ENCODE data around the gene DENR.
A peak's percentile ranks its signal among the peaks of the same experiment; 100 is the strongest.
"Not testable (repeated sequence)": the region's sequence is repeated elsewhere in the genome, so short reads cannot be mapped to it uniquely, and the experiment has no call there.

DENR gene

GRCh38 chr12:122743895-122744525 lies 8.6 kb upstream of the DENR start:
- DNase-seq: no peak

- DNase-seq: no peak
Measured at GRCh38 chr12:122747224-122748135, 5.1 kb upstream of the DENR start.

- no peak for DNase-seq
Measured at GRCh38 chr12:122749569-122750332, 2.9 kb upstream of the DENR start.

- not testable (repeated sequence) for DNase-seq
Measured at GRCh38 chr12:122750781-122751515, 1.7 kb upstream of the DENR start.

GRCh38 chr12:122753319-122753650 lies 661 bp downstream of the DENR start:
- no peak for DNase-seq

- no peak for DNase-seq
Measured at GRCh38 chr12:122754790-122755189, 2.2 kb downstream of the DENR start.

- no peak for DNase-seq
Measured at GRCh38 chr12:122757568-122757967, 4.9 kb downstream of the DENR start.

- DNase-seq: no peak
Measured at GRCh38 chr12:122785503-122785902, 32.9 kb downstream of the DENR start.

GRCh38 chr12:122788387-122788786 lies 35.8 kb downstream of the DENR start:
- no peak for DNase-seq

GRCh38 chr12:122789637-122790036 lies 37.0 kb downstream of the DENR start:
- no peak for DNase-seq

GRCh38 chr12:122790393-122791075 lies 37.9 kb downstream of the DENR start:
- DNase-seq: no peak

- peak in 1 of 2 experiments; percentile 70 for DNase-seq
Measured at GRCh38 chr12:122793685-122794106, 41.1 kb downstream of the DENR start.

- no peak for DNase-seq
Measured at GRCh38 chr12:122795807-122796206, 43.2 kb downstream of the DENR start.

GRCh38 chr12:122799641-122800243 lies 47.1 kb downstream of the DENR start:
- DNase-seq: no peak

GRCh38 chr12:122803937-122804336 lies 51.3 kb downstream of the DENR start:
- DNase-seq: no peak

- DNase-seq: not testable (repeated sequence)
Measured at GRCh38 chr12:122804957-122805356, 52.3 kb downstream of the DENR start.

GRCh38 chr12:122807651-122808050 lies 55.0 kb downstream of the DENR start:
- no peak for DNase-seq

- DNase-seq: no peak
Measured at GRCh38 chr12:122811777-122812176, 59.2 kb downstream of the DENR start.

- DNase-seq: no peak
Measured at GRCh38 chr12:122813310-122813713, 60.7 kb downstream of the DENR start.

- DNase-seq: no peak
Measured at GRCh38 chr12:122819209-122819785, 66.7 kb downstream of the DENR start.

GRCh38 chr12:122820138-122820537 lies 67.5 kb downstream of the DENR start:
- no peak for DNase-seq
